Measurements from ENCODE around the gene CC2D2B.

DNA sequence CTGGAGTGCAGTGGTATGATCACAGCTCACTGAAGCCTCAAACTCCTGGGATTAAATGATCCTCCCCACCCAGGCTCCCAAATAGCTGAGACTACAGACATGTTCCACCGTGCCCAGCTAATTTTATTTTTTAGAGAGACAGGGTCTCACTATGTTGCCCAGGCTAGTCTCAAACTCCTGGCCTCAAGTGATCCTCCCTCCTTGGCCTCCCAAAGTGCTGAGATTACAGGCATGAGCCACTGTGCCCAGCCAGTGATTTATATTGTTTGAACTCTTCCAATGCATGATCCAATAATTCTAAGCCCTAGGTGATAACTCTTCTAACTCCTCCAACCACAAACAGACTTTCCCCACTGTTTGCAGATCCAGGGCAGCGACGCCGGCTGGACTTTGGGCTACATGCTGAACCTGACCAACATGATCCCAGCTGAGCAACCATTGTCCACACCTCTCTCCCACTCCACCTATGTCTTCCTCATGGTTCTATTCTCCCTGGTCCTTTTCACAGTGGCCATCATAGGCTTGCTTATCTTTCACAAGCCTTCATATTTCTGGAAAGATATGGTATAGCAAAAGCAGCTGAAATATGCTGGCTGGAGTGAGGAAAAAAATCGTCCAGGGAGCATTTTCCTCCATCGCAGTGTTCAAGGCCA is 41.8 kb upstream of the CC2D2B start:
- TF ChIP-seq POLR2AphosphoS5 (IDR thresholded peaks at IDR 0.05; ENCODE audit: low read depth, low read length) (no peak), SP1 (IDR thresholded peaks at IDR 0.05; ENCODE audit: low read depth, low read length) (no peak), SRF (IDR thresholded peaks at IDR 0.05; ENCODE audit: low read depth, low read length) (no peak), SP2 (IDR thresholded peaks at IDR 0.05; ENCODE audit: low read length) (no peak), POLR2A (IDR thresholded peaks at IDR 0.05; ENCODE audit: control extremely low read depth in 1 of 2, low read depth in 2 of 2, low read length in 2 of 2) (no peak), EP300 (IDR thresholded peaks at IDR 0.05; ENCODE audit: borderline replicate concordance in 1 of 2, low read depth in 2 of 2, low read length in 2 of 2) (no peak), RAD21 (IDR thresholded peaks at IDR 0.05 in 1 of 2, conservative IDR thresholded peaks at IDR 0.05 in 1 of 2; ENCODE audit: low read depth in 2 of 2, low read length in 2 of 2) (no peak), CREB1 (IDR thresholded peaks at IDR 0.05) (no peak), MAFK (IDR thresholded peaks at IDR 0.05; ENCODE audit: low read depth, low read length) (no peak), ZNF274 (IDR thresholded peaks at IDR 0.05; ENCODE audit: borderline replicate concordance, extremely low read depth, low read length) (no peak)
- TF ChIP-seq, protein P1, sequence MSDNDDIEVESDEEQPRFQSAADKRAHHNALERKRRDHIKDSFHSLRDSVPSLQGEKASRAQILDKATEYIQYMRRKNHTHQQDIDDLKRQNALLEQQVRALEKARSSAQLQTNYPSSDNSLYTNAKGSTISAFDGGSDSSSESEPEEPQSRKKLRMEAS (IDR thresholded peaks at IDR 0.05) = no peak
- TF ChIP-seq, protein P2, sequence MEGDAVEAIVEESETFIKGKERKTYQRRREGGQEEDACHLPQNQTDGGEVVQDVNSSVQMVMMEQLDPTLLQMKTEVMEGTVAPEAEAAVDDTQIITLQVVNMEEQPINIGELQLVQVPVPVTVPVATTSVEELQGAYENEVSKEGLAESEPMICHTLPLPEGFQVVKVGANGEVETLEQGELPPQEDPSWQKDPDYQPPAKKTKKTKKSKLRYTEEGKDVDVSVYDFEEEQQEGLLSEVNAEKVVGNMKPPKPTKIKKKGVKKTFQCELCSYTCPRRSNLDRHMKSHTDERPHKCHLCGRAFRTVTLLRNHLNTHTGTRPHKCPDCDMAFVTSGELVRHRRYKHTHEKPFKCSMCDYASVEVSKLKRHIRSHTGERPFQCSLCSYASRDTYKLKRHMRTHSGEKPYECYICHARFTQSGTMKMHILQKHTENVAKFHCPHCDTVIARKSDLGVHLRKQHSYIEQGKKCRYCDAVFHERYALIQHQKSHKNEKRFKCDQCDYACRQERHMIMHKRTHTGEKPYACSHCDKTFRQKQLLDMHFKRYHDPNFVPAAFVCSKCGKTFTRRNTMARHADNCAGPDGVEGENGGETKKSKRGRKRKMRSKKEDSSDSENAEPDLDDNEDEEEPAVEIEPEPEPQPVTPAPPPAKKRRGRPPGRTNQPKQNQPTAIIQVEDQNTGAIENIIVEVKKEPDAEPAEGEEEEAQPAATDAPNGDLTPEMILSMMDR (IDR thresholded peaks at IDR 0.05; ENCODE audit: control extremely low read depth in 1 of 3, insufficient read depth in 1 of 3, low read depth in 1 of 3, low read length in 3 of 3) = no peak

Measured in H1 (cell line).